HG02623 (cell line): ENCODE measurements around the gene RNF141.
A peak's percentile ranks its signal among the peaks of the same experiment; 100 is the strongest.

Experiments
- ATAC-seq: cut with Tn5 transposase; IDR thresholded peaks from one replicate; pipeline ENCODE4 v1.9.1; 2021; ENCODE audit warnings: moderate library complexity; ENCODE audit not compliant: unreplicated experiment

Gene RNF141

GRCh38 chr11:10540915-10541560 is at the start of gene RNF141:
Gene RNF141, minus strand, starts transcription at chr11:10541187. Its CDS starts 7,029 bp downstream, at chr11:10534158.
- peak; percentile 97 for ATAC-seq

GRCh38 chr11:10590218-10590915 is 49.4 kb upstream of the RNF141 start:
- no peak for ATAC-seq

GRCh38 chr11:10588904-10589303 is 47.9 kb upstream of the RNF141 start:
- no peak for ATAC-seq

GRCh38 chr11:10587995-10588394 is 47.0 kb upstream of the RNF141 start:
- ATAC-seq, result no peak

GRCh38 chr11:10587388-10587787 is 46.4 kb upstream of the RNF141 start:
- ATAC-seq, result no peak

GRCh38 chr11:10584071-10584501 is 43.1 kb upstream of the RNF141 start:
- no peak for ATAC-seq

- ATAC-seq, result no peak
Observed at GRCh38 chr11:10581481-10582019, 40.6 kb upstream of the RNF141 start.

- ATAC-seq, result no peak
Observed at GRCh38 chr11:10580623-10581022, 39.6 kb upstream of the RNF141 start.

GRCh38 chr11:10579700-10580099 is 38.7 kb upstream of the RNF141 start:
- ATAC-seq, result no peak

- no peak for ATAC-seq
Observed at GRCh38 chr11:10576035-10576398, 35.0 kb upstream of the RNF141 start.

GRCh38 chr11:10575346-10576034 is 34.5 kb upstream of the RNF141 start:
- ATAC-seq, result no peak

GRCh38 chr11:10573556-10573955 is 32.6 kb upstream of the RNF141 start:
- no peak for ATAC-seq

GRCh38 chr11:10573028-10573427 is 32.0 kb upstream of the RNF141 start:
- no peak for ATAC-seq

- no peak for ATAC-seq
Observed at GRCh38 chr11:10572533-10572932, 31.5 kb upstream of the RNF141 start.

GRCh38 chr11:10568486-10568941 is 27.5 kb upstream of the RNF141 start, which contains the start of gene LYVE1:
Gene LYVE1, minus strand, starts transcription at chr11:10568665. Its CDS starts 133 bp downstream, at chr11:10568532.
- no peak for ATAC-seq

- ATAC-seq, result no peak
Observed at GRCh38 chr11:10567446-10567845, 26.5 kb upstream of the RNF141 start.

- no peak for ATAC-seq
Observed at GRCh38 chr11:10566257-10566957, 25.4 kb upstream of the RNF141 start.

GRCh38 chr11:10565493-10565892 is 24.5 kb upstream of the RNF141 start:
- ATAC-seq, result no peak

GRCh38 chr11:10564696-10565318 is 23.8 kb upstream of the RNF141 start:
- ATAC-seq, result no peak

GRCh38 chr11:10564030-10564429 is 23.0 kb upstream of the RNF141 start:
- no peak for ATAC-seq
